MM.1S (cell line): ENCODE data around the gene NPEPL1.

Experiments used
- CTCF ChIP-seq: fragments of 300-600 bp; sonication (generic); IDR thresholded peaks from 2 replicates; pipeline ENCODE4 v1.5.1; 2016; ENCODE audit warnings: antibody characterized with exemption, low read length, mixed read lengths
- EZH2 ChIP-seq: fragments of 300-600 bp; sonication (generic); optimal IDR thresholded peaks from 2 replicates; pipeline ENCODE3; 2017; ENCODE audit warnings: low read depth, mild to moderate bottlenecking, antibody characterized with exemption, low read length, mixed read lengths
- EZH2phosphoT487 ChIP-seq: fragments of 300-600 bp; sonication (generic); IDR thresholded peaks from 2 replicates; pipeline ENCODE4 v1.6.1; 2018; ENCODE audit warnings: antibody characterized with exemption, low read length

- TF ChIP-seq CTCF, result no peak
- TF ChIP-seq EZH2, result no peak
- TF ChIP-seq EZH2phosphoT487, result no peak
These were observed 39.9 kb upstream of the NPEPL1 start for GRCh38 chr20:58652606-58653294.
